Measurements from ENCODE around the gene MOSPD3. TPM values are rescaled to one million over a fixed set of nuclear protein-coding genes. Genes with fewer than 3 reads are reported as not detected.

Gene MOSPD3
- total and polyA plus RNA-seq, 2 experiments from 2014 or later = 15.3 to 23.5 TPM

GRCh38 chr7:100589341-100589947 is 22.9 kb upstream of the MOSPD3 start:
- Mint-ChIP-seq H3K27me3 (ENCODE audit: insufficient read depth, low read depth, poor library complexity) (peaks cover 37% of the 10 kb centered on the region), H3K27ac (no peak overlapping the region), H3K4me3 (peak overlapping the region; percentile 52), H3K36me3 (ENCODE audit: low read depth) (peaks cover 8% of the 10 kb centered on the region; the same call in 2 of the 3 replicates), H3K4me1 (peaks cover 25% of the 10 kb centered on the region), H3K9me3 (no peaks in the 10 kb centered on the region; the same call in 2 of the 3 replicates)
- no peak for TF ChIP-seq REST (IDR thresholded peaks at IDR 0.05; ENCODE audit: unreplicated experiment)
- no peak for TF ChIP-seq ZNF114 (CRISPR knock-in tag; IDR thresholded peaks at IDR 0.05)
- no peak for TF ChIP-seq JUNB (IDR thresholded peaks at IDR 0.05; ENCODE audit: unreplicated experiment)
- no peak for TF ChIP-seq CREB1 (CRISPR knock-in tag; IDR thresholded peaks at IDR 0.05; ENCODE audit: low read depth)
- no peak for TF ChIP-seq CTCF (conservative IDR thresholded peaks at IDR 0.05; ENCODE audit: low read depth in 2 of 2)
- TF ChIP-seq ZNF331 (CRISPR knock-in tag; IDR thresholded peaks at IDR 0.05; ENCODE audit: low read depth) = no peak
- TF ChIP-seq EZH2phosphoT487 (IDR thresholded peaks at IDR 0.05; ENCODE audit: unreplicated experiment) = no peak
- TF ChIP-seq EZH2 (IDR thresholded peaks at IDR 0.05; ENCODE audit: low read depth, unreplicated experiment) = no peak
- Histone ChIP-seq H3F3A (replicated peaks; ENCODE audit: low read depth) (peaks cover 11% of the 10 kb centered on the region), H2AFZ (no peak overlapping the region), H3K4me2 (peak overlapping the region; percentile 84), H3K79me2 (replicated peaks; ENCODE audit: insufficient read depth) (peaks cover 7% of the 10 kb centered on the region; the same call in 1 of the 2 replicates), H3K27ac (ENCODE audit: low read depth) (no peak overlapping the region), H3K4me3 (peak overlapping the region; percentile 49), H3K9me2 (ENCODE audit: insufficient read depth) (no peaks in the 10 kb centered on the region), H3K4me1 (ENCODE audit: insufficient read depth) (peaks cover 29% of the 10 kb centered on the region), H3K36me3 (ENCODE audit: insufficient read depth) (no peaks in the 10 kb centered on the region), H3K27me3 (ENCODE audit: insufficient read depth) (peaks cover 35% of the 10 kb centered on the region), H4K20me1 (replicated peaks; ENCODE audit: insufficient read depth) (no peaks in the 10 kb centered on the region; the same call in 1 of the 2 replicates)
- ATAC-seq (no peak), DNase-seq (ENCODE audit: low spot score) (peak; percentile 62)

GRCh38 chr7:100590077-100590737 is 22.1 kb upstream of the MOSPD3 start:
- peaks cover 22% of the 10 kb centered on the region for H3K4me1 ChIP-seq (ENCODE audit: insufficient read depth)
- peaks cover 23% of the 10 kb centered on the region for H3K4me1 Mint-ChIP-seq
- peaks cover 38% of the 10 kb centered on the region for H3K27me3 Mint-ChIP-seq (ENCODE audit: insufficient read depth, low read depth, poor library complexity)
- DNase-seq (ENCODE audit: low spot score) (no peak), ATAC-seq (no peak)
- H3K4me3 ChIP-seq = peak overlapping the region; percentile 49
- H3K9me2 ChIP-seq (ENCODE audit: insufficient read depth) = no peaks in the 10 kb centered on the region
- H3K36me3 ChIP-seq (ENCODE audit: insufficient read depth) = no peaks in the 10 kb centered on the region
- no peaks in the 10 kb centered on the region; the same call in 1 of the 2 replicates for H4K20me1 ChIP-seq (replicated peaks; ENCODE audit: insufficient read depth)
- peak overlapping the region; percentile 84 for H3K4me2 ChIP-seq
- peaks cover 8% of the 10 kb centered on the region; the same call in 2 of the 3 replicates for H3K36me3 Mint-ChIP-seq (ENCODE audit: low read depth)
- H3K27ac Mint-ChIP-seq = no peak overlapping the region
- peaks cover 5% of the 10 kb centered on the region for H3F3A ChIP-seq (replicated peaks; ENCODE audit: low read depth)
- no peak overlapping the region for H3K27ac ChIP-seq (ENCODE audit: low read depth)
- no peaks in the 10 kb centered on the region; the same call in 2 of the 3 replicates for H3K9me3 Mint-ChIP-seq
- peaks cover 35% of the 10 kb centered on the region for H3K27me3 ChIP-seq (ENCODE audit: insufficient read depth)
- H3K4me3 Mint-ChIP-seq = peak overlapping the region; percentile 52
- H2AFZ ChIP-seq = no peak overlapping the region
- H3K79me2 ChIP-seq (replicated peaks; ENCODE audit: insufficient read depth) = peaks cover 1% of the 10 kb centered on the region; the same call in 1 of the 2 replicates
- TF ChIP-seq ZNF114 (CRISPR knock-in tag; IDR thresholded peaks at IDR 0.05) (no peak), REST (IDR thresholded peaks at IDR 0.05; ENCODE audit: unreplicated experiment) (no peak), ZNF331 (CRISPR knock-in tag; IDR thresholded peaks at IDR 0.05; ENCODE audit: low read depth) (no peak), CTCF (conservative IDR thresholded peaks at IDR 0.05; ENCODE audit: low read depth in 2 of 2) (no peak), ETS1 (IDR thresholded peaks at IDR 0.05) (no peak)

Data from GM23338 (cell line).